Activated CD4-positive, CD25-positive, alpha-beta regulatory T cell (primary cell): ENCODE results near the gene MAN1C1.
"Not testable (repeated sequence)": the region's sequence is repeated elsewhere in the genome, so short reads cannot be mapped to it uniquely, and the experiment has no call there.

Experiments used
- DNase-seq, 4 experiments: peaks; one replicate each; lab custom pipeline; 2025; lab: John Stamatoyannopoulos, UW

The MAN1C1 gene

DNA sequence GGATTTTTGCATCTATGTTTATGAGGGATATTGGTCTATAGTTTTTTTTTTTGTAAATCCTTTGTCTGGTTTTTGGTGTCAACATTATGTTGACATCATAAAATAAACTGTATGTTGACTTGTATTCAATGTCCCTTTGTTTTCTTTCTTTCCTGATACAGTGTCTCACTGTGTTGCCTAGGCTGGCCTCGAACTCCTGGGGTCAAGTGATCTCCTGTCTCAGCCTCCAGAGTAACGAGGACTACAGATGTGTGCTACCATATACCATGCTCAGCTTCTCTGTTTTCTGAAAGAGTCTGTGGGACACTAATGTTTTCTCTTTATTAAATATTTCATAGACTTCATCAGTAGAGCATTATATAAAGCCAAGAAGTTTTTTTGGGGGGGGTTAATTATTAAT is 18.3 kb downstream of the MAN1C1 start:
- DNase-seq: no peak

DNA sequence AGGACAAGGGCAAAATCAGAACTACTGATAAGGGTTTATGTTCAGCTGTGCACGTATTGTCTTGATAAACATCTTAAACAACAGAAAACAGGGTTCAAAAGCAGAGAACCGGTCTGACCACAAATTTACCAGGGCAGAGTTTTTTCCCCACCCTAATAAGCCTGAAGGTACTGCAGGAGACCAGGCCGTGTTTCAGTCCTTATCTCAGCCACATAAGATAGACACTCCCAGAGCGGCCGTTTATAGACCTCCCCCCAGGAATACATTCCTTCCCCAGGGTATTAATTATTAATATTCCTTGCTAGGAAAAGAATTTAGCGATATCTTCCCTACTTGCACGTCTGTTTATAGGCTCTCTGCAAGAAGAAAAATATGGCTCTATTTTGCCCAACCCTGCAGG is 19.6 kb downstream of the MAN1C1 start:
- not testable (repeated sequence) for DNase-seq

DNA sequence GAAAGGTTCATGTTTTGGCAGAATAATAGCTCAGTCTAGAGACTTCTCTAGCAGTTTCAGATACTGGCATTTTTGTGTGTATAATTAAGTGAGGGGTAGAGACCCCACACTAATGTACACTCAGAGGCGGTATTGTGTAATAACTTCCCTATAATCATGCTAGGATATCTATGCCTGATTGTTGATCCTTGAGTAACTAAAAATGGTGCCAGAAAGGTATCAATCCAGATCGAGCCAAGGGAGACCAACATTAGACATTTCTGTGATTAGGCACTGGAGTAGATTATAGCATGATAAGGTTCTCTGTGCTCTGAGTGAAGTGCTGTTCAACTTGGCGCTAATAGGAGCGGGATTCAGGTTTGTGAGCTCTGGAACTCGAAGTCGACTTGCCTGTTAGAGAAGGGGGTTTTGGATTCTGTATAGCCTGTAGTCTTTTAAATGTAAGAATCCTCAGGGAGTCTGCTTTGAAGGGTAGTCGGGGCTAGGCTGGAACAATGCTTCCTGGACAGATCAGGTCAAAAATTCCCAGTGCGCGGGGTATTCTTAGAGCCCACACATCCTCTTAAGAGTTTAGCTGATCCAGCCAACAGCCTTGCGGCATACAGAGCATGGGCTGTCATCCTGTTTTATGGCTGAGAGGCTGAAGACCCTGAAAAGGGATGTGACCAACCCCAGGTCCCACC is 24.2 kb downstream of the MAN1C1 start:
- DNase-seq: no peak

- no peak for DNase-seq
These were observed 24.7 kb downstream of the MAN1C1 start for GRCh38 chr1:25641329-25641725.

DNA sequence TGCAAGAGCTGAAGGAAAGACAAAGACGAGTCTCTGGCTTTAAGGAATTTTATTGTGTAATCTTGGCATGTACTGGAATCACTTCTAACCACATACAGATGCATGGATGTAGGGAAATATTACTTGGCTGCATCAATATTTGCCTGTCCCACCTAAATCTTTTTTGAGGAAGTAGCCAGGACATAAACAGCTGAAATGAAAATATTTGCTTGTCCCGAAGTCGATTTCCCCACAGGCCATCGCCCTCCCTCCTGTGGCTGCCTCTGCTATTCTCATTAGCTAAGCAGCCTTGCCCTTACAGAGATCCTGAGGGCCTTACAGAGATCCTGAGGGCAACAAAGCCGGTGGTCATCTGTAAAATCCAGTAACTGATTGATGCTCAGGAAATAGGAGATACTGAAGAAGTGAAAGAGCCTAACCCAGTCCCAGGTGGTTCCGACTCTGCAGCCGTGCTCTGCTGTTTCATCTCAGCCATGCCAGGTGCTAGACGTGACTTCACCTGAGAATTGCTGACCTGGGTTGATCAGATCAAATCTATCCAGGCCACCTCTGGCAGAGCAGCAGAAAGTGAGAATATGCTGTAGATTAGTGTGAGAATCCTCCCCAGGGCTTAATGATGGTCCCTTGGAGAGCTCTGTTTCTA is 25.5 kb downstream of the MAN1C1 start:
- DNase-seq: no peak

DNA sequence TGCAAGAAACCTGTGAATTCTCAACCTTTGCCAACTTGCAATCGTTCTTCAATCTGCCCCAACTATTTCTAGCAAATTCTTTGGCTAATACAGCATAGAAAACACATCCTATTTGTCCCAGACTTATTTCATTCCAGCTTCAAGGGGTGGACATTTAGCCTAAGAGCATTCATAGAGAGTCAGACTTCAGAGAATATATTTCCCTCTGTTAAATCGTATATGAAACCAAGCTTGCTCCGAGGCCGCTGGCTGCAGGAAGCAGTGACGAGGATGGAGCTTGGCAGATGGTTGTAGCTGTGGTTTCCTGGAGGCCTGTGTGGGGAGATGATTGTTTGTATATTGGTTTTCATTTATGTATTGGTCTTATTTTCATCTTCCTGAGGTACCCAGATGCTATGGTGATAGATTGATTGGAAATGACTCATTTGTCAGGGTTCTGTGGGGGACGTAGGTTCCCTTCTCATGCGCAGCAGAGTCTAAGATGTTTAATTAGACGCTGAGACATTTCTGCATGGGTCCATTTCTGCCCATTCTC is 26.1 kb downstream of the MAN1C1 start:
- peak in 2 of 4 experiments; percentile 22 to 30 for DNase-seq

- DNase-seq: no peak
These were observed 27.3 kb downstream of the MAN1C1 start for GRCh38 chr1:25643929-25644328.

GRCh38 chr1:25644962-25645361 is 28.4 kb downstream of the MAN1C1 start:
- no peak for DNase-seq

GRCh38 chr1:25645637-25646400 is 29.2 kb downstream of the MAN1C1 start:
- DNase-seq: no peak

DNA sequence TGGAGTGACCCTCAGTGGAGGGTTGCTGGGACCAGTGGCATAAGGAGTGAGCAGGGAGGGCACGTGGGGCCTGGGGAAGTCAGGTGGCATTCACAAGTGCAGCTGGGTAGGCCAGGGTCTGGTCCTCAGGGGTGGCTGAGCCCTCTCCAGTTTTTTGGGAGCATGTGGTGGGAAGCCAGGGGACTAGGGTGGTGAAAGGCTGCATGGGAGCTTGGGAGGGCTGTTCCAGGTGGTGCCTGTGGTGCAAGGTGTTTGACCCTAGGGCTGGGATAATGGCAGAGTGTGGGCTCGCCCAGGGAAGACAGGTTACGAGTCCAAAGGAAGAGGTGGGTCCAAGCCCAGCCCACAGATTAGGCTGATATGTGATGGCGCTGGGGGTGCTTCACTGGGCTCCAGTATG is 30.5 kb downstream of the MAN1C1 start:
- DNase-seq: no peak

GRCh38 chr1:25647863-25648262 is 31.3 kb downstream of the MAN1C1 start:
- no peak for DNase-seq

- no peak for DNase-seq
These were observed 32.3 kb downstream of the MAN1C1 start for GRCh38 chr1:25648681-25649440.

- DNase-seq: no peak
These were observed 33.1 kb downstream of the MAN1C1 start for GRCh38 chr1:25649505-25650288.

DNA sequence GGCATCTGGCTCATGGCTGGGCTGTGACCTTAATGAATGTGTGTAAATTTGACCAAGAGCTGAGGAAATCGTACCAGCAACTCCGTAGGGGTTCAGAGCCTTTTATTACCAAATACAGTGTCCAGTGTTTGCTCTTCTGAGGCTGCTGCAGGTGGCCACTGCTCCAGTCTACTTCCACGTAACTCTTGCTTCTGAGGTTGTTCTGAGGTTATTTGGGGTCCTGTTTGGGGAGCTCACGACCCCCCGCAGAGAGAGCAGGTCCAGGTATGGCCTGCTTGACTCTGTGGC is 33.6 kb downstream of the MAN1C1 start:
- no peak for DNase-seq

DNA sequence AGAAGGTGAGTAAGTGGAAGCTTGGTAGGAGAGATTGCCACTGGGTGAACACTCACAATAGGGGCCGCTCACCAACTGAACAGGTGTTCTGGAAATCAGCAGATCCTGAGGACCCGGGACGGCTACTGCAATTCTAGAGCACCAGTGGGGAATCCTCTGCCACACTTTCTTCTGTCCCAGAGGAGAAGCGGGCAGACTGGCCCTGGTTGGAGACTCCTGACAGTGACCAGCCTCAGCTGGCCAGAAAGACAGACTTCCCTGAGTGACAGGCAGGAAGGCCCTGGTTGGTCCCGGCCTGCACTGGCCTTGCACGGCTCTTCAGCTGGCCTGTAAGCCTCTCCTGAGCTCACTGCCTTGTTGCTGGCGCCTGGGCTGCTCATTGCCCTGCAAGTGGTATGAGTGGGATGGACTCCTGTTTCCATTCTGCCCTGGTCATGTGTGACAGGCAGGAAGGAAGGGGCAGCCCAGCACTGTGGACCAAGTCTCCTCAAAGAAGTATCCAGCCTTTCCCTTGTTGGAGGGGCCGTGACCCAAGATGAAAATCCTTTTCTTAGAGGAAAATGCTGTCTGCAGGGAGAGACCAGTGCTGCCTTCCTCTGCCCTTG is 34.5 kb downstream of the MAN1C1 start:
- DNase-seq: no peak

DNA sequence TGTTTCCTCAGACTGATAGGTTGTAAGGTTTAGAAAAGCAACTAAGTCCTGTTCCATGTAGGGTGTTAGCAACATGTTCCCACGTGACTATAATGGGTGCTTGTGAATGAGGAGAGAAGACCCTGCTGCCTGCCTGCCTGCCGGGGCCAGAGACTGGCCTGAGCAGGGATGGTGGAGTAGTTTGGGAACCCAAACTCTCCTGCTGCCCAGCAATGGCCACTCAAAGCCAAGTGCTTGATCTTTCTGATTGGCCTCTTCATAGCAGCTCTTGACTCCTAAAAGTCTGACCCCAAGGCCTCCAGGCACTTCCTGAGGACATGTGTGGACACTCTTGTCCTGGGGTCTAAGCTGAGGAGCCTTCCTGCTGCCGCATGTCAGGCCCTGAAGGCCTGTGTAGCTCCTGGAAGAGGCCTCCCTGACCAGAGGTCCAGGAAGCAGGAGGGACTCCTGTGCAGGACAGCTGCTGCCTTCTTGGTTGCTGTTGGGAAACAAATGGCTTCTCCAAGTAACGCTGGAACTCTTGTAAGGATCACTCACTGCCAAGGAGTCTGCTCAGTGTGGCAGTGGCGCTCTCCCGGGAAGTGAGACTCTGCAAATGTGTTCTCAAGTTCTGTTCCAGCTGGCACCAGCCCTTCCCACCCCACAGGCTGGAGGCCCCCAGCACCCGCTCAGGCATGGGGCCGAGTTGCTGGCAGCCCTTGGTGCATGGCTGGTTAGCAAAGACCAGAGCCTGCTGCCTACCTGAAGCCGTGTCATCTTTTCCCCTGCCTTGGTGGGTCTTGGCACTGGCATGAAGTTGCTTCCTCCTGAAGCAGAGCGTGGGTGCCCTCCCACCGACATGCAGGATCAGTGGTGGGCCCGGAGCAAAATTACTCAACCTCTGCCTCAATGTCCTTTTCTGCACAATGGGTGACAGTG is 35.5 kb downstream of the MAN1C1 start:
- no peak for DNase-seq

- no peak for DNase-seq
These were observed 37.0 kb downstream of the MAN1C1 start for GRCh38 chr1:25653558-25653957.

- DNase-seq: no peak
These were observed 37.6 kb downstream of the MAN1C1 start for GRCh38 chr1:25654109-25654660.

DNA sequence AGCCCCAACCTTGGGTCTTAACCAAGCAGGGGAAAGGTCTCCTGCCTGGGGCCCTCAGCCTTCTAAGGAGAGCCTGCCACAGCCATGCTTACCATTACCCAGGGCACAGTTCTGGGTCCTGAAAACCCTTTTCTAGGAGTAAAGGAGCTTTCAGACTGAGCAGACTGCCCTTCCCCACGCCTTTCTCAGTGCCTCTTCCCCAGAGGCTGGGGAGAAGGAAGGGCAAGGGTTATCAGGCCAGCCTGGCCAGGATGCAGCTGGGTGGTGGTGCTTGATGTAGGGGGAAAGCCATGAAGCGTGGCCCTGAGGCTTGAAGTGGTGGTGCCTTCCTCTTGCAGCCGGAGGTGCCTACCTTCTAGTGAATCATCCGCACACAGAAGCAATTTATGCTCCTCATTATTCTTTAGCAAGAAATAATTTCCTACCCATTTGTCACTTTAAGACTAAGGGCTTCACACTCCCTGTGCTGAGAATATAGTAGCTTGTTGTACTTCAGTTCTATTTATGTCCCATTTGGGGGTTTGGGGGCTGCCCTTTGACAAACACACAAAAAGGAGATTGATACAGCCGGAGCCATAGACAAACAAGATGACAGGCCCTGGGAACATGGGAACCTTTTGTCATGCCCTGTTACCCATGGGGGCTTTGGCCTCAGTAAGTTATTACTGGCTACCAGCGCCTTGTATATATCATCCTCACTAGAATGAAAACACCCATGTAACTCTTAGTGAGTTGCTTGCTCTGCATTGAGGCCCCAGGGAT is 40.7 kb downstream of the MAN1C1 start:
- DNase-seq: no peak
